ENCODE measurements around the gene SLC35B1. TPM values are rescaled to one million over a fixed set of nuclear protein-coding genes. Genes with fewer than 3 reads are reported as not detected.

Gene SLC35B1, protein sequence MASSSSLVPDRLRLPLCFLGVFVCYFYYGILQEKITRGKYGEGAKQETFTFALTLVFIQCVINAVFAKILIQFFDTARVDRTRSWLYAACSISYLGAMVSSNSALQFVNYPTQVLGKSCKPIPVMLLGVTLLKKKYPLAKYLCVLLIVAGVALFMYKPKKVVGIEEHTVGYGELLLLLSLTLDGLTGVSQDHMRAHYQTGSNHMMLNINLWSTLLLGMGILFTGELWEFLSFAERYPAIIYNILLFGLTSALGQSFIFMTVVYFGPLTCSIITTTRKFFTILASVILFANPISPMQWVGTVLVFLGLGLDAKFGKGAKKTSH
- total RNA-seq: 10 to 100 TPM; 23.5 to 73.3 (median 56.2) TPM

DNA sequence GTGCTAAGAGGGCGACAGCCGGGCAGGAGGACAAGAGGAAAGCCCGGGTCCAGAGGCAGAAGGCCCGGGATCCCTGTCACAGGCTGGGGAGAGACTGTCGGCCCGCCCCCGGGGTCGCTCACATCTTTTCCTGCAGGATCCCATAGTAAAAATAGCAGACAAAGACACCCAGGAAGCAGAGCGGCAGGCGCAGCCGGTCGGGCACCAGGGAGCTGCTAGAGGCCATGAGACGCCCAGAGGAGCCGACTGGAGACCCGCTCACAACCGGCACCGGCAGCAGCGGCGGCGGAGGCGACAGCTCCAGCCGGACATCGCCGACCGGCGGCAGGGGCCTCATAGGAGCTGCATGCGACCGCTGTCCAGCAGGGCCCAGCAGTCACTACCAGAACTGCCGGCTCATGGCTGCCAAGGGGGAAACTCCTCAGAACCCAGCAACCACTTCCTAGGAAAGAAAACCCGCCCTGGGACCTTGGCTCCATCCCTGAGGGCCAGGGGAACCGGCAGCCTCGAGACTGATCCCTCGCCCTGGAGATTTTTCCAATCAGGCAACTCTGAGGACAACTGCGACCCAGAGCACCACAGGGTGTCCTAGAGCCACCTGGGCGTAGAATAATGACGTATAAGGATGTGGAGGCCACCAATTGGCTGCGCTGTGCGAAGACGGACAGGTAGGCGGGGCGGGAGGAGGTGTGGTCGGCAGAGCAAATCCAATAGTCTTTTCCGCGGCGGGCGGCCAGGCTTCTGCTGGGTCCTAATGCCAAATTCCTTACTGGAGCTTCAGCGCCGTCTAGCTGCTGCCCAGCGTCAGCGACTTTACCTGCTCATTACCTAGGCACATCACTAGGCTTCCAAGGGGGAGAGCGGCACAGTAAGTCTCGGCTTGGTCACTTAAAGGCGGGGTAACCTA is at the start of gene SLC35B1:
Gene SLC35B1, minus strand, starts transcription at position 357 of the 907 bp plus-strand sequence. Its CDS starts 131 bp downstream, at position 226.
- intact Hi-C loops (cut with DNase I; ENCODE audit: low total_unique reads): loop anchor here (2.0 kb wide), 1 partner anchor 71 kb away; no protein-coding TSS in a partner anchor

DNA sequence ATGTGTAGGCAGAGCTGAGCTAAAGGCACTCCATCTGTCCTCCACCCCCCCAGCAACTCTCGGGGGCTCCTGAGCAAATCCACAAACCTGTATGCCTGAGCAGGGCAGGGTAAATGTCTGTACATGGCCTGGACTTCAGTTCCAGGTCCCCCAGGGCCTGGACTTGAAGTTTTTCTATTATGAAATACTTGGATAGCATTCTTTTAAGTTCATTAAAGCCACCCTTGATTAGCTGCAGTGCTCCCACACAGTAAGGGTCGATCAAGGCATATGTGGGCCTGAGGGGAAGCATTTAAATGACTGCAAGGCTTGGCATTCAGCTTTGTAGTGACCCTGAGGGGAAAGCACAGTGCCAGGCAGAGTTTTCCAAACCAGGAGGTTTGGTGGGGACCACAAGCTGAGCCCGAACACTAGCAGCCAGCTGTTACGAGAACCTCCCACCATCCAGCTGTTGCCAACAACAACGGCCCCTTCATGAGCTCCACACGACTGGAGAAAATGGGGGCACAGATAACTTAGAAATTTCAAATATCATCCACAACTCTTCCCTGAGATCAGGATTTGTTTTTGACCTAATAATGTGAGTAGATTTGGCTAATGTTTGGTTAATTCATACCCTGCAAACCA is 49.5 kb upstream of the SLC35B1 start:
- TF ChIP-seq, protein P1, sequence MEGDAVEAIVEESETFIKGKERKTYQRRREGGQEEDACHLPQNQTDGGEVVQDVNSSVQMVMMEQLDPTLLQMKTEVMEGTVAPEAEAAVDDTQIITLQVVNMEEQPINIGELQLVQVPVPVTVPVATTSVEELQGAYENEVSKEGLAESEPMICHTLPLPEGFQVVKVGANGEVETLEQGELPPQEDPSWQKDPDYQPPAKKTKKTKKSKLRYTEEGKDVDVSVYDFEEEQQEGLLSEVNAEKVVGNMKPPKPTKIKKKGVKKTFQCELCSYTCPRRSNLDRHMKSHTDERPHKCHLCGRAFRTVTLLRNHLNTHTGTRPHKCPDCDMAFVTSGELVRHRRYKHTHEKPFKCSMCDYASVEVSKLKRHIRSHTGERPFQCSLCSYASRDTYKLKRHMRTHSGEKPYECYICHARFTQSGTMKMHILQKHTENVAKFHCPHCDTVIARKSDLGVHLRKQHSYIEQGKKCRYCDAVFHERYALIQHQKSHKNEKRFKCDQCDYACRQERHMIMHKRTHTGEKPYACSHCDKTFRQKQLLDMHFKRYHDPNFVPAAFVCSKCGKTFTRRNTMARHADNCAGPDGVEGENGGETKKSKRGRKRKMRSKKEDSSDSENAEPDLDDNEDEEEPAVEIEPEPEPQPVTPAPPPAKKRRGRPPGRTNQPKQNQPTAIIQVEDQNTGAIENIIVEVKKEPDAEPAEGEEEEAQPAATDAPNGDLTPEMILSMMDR (IDR thresholded peaks at IDR 0.05): no peak
- TF ChIP-seq EP300 (IDR thresholded peaks at IDR 0.05; ENCODE audit: low read depth) (no peak), POLR2AphosphoS5 (IDR thresholded peaks at IDR 0.05) (no peak), POLR2A (IDR thresholded peaks at IDR 0.05) (no peak)
- in situ Hi-C loops (cut with MboI; ENCODE audit: low pct_ligation_motif_present in 1 of 4, low pct_unique_long_range_greater_than_20kb in 1 of 4, low sequenced_read_pairs in 3 of 4): no loop called here
- no peaks in the 10 kb centered on the region for H3K9me3 ChIP-seq
- intact Hi-C loops (cut with DNase I; ENCODE audit: low total_unique reads): no loop called here
- H3K27ac ChIP-seq: no peak overlapping the region
- H3K4me3 ChIP-seq: no peak overlapping the region
- H3K36me3 ChIP-seq: no peaks in the 10 kb centered on the region
- H3K4me1 ChIP-seq: peaks cover 0 to 45% (median 4%) of the 10 kb centered on the region in 4 donors
- H3K27me3 ChIP-seq: no peaks in the 10 kb centered on the region
- no peak for DNase-seq
- WGBS, 2 donors (ENCODE audit: low coverage in 1 of 2): 92% methylated on average over 6 of the region's 6 CpGs; no CpG with 5 or more reads in 1 of the 2 donors

More for the DNA sequence above, at the start of gene SLC35B1:
- Histone ChIP-seq H3K4me3 (peak within 1 kb of the TSS; percentile 83 to 99 (median 96)), H3K36me3 (peaks cover 0 to 28% (median 12%) of the 10 kb centered on the region in 4 donors), H3K27ac (peak within 1 kb of the TSS; percentile 85 to 98 (median 92)), H3K9me3 (no peaks in the 10 kb centered on the region), H3K27me3 (no peaks in the 10 kb centered on the region), H3K4me1 (peaks cover 11 to 31% (median 15%) of the 10 kb centered on the region in 4 donors)
- peak; percentile 99 for DNase-seq
- WGBS, 2 donors (ENCODE audit: low coverage in 1 of 2): 0% methylated on average over 2 to 32 of the region's 53 CpGs
- in situ Hi-C loops (cut with MboI; ENCODE audit: low pct_ligation_motif_present in 1 of 4, low pct_unique_long_range_greater_than_20kb in 1 of 4, low sequenced_read_pairs in 3 of 4): loop anchor here in 2 of 4 donors (10.0 to 25.0 kb wide), 2 partner anchors 77 to 296 kb away; partner anchors contain the start of genes KAT7 (in 1 of the 2) and PHB1 (in 1 of the 2)
- TF ChIP-seq, protein P1 (IDR thresholded peaks at IDR 0.05): peak; percentile 56 to 80 (median 66)
- peak; percentile 67 to 78 (median 67) for TF ChIP-seq POLR2AphosphoS5 (IDR thresholded peaks at IDR 0.05)
- TF ChIP-seq EP300 (IDR thresholded peaks at IDR 0.05; ENCODE audit: low read depth): no peak
- peak; percentile 70 for TF ChIP-seq POLR2A (IDR thresholded peaks at IDR 0.05)

DNA sequence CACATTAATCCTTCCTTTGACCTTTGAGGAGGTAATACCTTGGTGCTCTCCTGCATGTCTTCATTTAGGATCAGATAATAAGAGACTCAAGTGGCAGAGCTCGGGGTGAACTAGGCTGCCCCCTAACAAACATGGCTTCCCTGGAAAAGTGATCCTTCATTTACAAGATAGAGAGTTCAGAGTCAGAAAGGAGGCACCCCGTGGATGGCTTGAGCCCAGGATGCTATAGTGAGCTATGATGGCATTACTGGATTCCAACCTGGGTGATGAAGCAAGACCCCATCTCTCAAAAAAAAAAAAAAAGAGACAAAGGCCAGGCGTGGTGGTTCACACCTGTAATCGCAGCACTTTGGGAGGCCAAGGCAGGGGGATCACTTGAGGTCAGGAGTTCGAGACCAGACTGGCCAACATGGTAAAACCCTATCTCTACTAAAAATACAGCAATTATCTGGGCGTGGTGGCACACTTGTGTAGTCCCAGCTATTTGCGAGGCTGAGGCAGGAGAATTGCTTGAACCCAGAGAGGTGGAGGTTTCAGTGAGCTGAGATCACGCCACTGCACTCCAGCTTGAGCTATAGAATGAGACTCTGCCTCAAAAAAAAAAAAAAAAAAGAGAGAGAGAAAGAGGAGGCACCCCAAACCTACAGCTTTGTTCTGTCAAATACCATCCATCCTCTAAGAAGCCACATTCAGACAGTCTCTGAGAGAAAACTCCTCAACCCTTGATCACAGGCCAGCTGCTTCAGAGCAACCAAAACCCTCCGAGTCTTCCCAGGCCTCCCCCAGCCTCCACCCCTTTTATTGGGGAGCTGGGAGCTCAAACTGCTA is 48.8 kb upstream of the SLC35B1 start:
- intact Hi-C loops (cut with DNase I; ENCODE audit: low total_unique reads) (no loop called here), in situ Hi-C loops (cut with MboI; ENCODE audit: low pct_ligation_motif_present in 1 of 4, low pct_unique_long_range_greater_than_20kb in 1 of 4, low sequenced_read_pairs in 3 of 4) (no loop called here)
- no peak for TF ChIP-seq POLR2AphosphoS5 (IDR thresholded peaks at IDR 0.05)
- no peak for TF ChIP-seq POLR2A (IDR thresholded peaks at IDR 0.05)
- TF ChIP-seq EP300 (IDR thresholded peaks at IDR 0.05; ENCODE audit: low read depth): no peak
- TF ChIP-seq, protein P1 (IDR thresholded peaks at IDR 0.05): no peak
- no peaks in the 10 kb centered on the region for H3K9me3 ChIP-seq
- no peaks in the 10 kb centered on the region for H3K27me3 ChIP-seq
- 87 to 95% methylated on average over 6 to 9 of the region's 9 CpGs for WGBS, 2 donors (ENCODE audit: low coverage in 1 of 2)
- DNase-seq: no peak
- H3K4me3 ChIP-seq: no peak overlapping the region
- no peaks in the 10 kb centered on the region for H3K36me3 ChIP-seq
- H3K4me1 ChIP-seq: peaks cover 0 to 38% (median 2%) of the 10 kb centered on the region in 4 donors
- H3K27ac ChIP-seq: no peak overlapping the region
